ENCODE data around the gene DNAJC3. TPM values are rescaled to one million over a fixed set of nuclear protein-coding genes. Genes with fewer than 3 reads are reported as not detected.

The DNAJC3 gene
- total RNA-seq, 1 donor from 2014 or later, result 21.7 TPM

DNA sequence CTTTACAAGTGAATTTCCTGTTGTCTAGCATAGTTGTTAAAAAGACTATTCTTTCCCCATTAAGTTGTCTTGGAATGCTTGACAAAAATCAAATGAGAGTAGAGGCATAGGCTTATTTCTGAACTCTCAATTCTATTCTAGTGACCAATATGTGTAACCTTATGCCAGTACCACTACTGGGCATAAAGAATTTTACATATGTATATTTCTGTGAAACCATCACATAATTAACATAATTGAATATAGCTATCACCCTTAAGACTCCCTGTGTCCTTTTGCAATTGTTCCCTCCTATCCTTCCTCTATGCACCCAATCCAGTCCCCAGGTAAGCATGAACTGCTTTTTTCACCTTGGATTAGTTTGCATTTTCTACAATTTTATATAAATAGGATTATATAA, 165.0 kb downstream of the DNAJC3 start:
- peaks cover 62% of the 10 kb centered on the region for H3K36me3 Mint-ChIP-seq
- no peaks in the 10 kb centered on the region for H3K27me3 Mint-ChIP-seq (ENCODE audit: low read depth)
- no peak overlapping the region for H3K4me3 Mint-ChIP-seq
- H3K27ac Mint-ChIP-seq, result no peak overlapping the region
- no peaks in the 10 kb centered on the region for H3K4me1 Mint-ChIP-seq
- H3K9me3 Mint-ChIP-seq, result peaks cover 61% of the 10 kb centered on the region
- no peak for TF ChIP-seq CTCF (IDR thresholded peaks at IDR 0.05; ENCODE audit: unreplicated experiment)
- DNase-seq (ENCODE audit: low spot score in 2 of 2, unreplicated experiment in 2 of 2), result no peak

GRCh38 chr13:95842898-95843297, 166.0 kb downstream of the DNAJC3 start:
- H3K9me3 Mint-ChIP-seq, result peaks cover 64% of the 10 kb centered on the region
- H3K36me3 Mint-ChIP-seq, result peaks cover 60% of the 10 kb centered on the region
- TF ChIP-seq CTCF (IDR thresholded peaks at IDR 0.05; ENCODE audit: unreplicated experiment), result no peak
- no peaks in the 10 kb centered on the region for H3K27me3 Mint-ChIP-seq (ENCODE audit: low read depth)
- no peak for DNase-seq (ENCODE audit: low spot score in 2 of 2, unreplicated experiment in 2 of 2)
- no peaks in the 10 kb centered on the region for H3K4me1 Mint-ChIP-seq
- H3K4me3 Mint-ChIP-seq, result no peak overlapping the region
- H3K27ac Mint-ChIP-seq, result no peak overlapping the region

Other genes starting within 250 kb of the DNAJC3 start
- 1.1 to 2.0 TPM (median 1.5 TPM) in 3 replicates for gene CLDN10, start 124.4 kb upstream of the DNAJC3 start, total RNA-seq
- gene DZIP1, start 32.4 kb upstream of the DNAJC3 start, total RNA-seq, result 57.6 to 62.8 TPM (median 62.7 TPM) in 3 replicates